Adrenal gland (tissue), 5 donors: Measurements from ENCODE around the gene SRR.

Experiments
- POLR2A ChIP-seq, 2 donors: fragments of 450-650 bp; IDR thresholded peaks; one replicate each; pipeline ENCODE4 v1.6.1; 2017; ENCODE audit warnings: antibody characterized with exemption in 2 of 2, mild to moderate bottlenecking in 2 of 2, moderate library complexity in 1 of 2
- TF ChIP-seq, protein P1 (sequence below), 6 experiments: fragments of 450-650 bp in 4 of 6; fragments of 200-600 bp in 2 of 6; sonication (generic) in 1 of 6; IDR thresholded peaks; 1 replicate in 5 of 6; 2 replicates in 1 of 6; pipeline versions ENCODE4 v1.5.1 to v1.8.0; 2016 to 2021; ENCODE audit warnings: antibody characterized with exemption in 6 of 6, mild to moderate bottlenecking in 2 of 6, moderate library complexity in 1 of 6
- donor health status: DM: no; HTN: no; CAD: no.

GRCh38 chr17:2297023-2297422, 6.7 kb upstream of the SRR start:
- no peak for TF ChIP-seq POLR2A (IDR thresholded peaks at IDR 0.05)
- TF ChIP-seq, protein P1, sequence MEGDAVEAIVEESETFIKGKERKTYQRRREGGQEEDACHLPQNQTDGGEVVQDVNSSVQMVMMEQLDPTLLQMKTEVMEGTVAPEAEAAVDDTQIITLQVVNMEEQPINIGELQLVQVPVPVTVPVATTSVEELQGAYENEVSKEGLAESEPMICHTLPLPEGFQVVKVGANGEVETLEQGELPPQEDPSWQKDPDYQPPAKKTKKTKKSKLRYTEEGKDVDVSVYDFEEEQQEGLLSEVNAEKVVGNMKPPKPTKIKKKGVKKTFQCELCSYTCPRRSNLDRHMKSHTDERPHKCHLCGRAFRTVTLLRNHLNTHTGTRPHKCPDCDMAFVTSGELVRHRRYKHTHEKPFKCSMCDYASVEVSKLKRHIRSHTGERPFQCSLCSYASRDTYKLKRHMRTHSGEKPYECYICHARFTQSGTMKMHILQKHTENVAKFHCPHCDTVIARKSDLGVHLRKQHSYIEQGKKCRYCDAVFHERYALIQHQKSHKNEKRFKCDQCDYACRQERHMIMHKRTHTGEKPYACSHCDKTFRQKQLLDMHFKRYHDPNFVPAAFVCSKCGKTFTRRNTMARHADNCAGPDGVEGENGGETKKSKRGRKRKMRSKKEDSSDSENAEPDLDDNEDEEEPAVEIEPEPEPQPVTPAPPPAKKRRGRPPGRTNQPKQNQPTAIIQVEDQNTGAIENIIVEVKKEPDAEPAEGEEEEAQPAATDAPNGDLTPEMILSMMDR (IDR thresholded peaks at IDR 0.05), result no peak
